Measurements from ENCODE around the gene SLC9C1.
A peak's percentile ranks its signal among the peaks of the same experiment; 100 is the strongest.

The SLC9C1 gene

GRCh38 chr3:112293368-112294321 lies at the start of gene SLC9C1:
Gene SLC9C1, minus strand, starts transcription at chr3:112294216. Its CDS starts 7,425 bp downstream, at chr3:112286791.
- DNase-seq = peak; percentile 41 to 67

- no peak for DNase-seq
Observed at GRCh38 chr3:112341386-112341785, 47.4 kb upstream of the SLC9C1 start.

GRCh38 chr3:112339609-112340008 lies 45.6 kb upstream of the SLC9C1 start:
- no peak for DNase-seq

DNA sequence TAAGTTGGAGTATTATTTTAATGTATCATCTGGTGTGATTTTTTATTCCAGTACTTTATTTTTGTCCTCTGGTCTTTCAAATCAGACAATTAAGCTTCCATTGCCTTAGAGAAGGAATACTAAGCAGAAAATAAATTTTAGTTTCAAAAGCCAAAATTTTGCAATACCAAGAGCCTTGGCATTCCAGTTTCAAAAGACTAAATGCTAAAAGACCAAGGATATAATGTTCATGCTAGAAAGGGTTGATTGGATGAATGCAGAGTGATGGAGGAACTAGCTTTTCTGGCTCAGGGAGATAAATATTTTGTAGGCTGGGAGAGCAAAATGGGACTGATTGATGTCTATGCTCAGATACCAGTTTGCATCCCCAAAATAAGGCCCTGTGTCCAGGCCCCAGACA lies 45.1 kb upstream of the SLC9C1 start:
- no peak for DNase-seq

DNA sequence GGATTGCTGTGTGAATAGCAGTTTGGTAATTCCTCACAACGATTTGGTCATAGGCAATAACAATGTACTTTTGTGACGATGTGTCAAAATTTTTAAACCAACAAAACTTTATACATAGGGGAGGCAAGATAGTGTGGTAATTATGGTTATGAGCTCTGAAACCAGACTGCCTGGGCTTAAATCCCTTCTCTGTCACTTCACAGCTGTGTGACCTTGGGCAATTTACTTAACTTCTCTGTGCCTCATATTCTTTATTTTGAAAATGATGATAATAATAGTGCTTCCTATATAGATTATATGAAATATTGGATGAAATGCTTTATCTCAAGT lies 44.7 kb upstream of the SLC9C1 start:
- DNase-seq = no peak

GRCh38 chr3:112338021-112338726 lies 44.2 kb upstream of the SLC9C1 start:
- DNase-seq = no peak

DNA sequence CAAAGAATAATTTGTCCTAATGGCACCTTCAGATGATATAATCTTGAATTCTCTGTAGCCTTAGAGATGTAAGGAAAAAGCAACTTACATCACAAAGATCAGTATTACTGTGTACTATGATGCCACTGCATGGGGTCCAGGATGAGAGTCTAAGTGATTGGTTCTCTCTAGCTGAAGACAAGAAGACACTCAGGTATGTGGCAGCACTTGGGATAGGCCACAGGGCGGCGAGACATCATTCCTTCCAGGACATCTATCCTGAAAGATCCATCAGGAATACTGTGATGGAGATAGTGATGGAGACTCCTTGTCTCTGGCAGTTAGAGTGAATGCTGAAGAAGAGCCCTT lies 41.4 kb upstream of the SLC9C1 start:
- DNase-seq = no peak

DNA sequence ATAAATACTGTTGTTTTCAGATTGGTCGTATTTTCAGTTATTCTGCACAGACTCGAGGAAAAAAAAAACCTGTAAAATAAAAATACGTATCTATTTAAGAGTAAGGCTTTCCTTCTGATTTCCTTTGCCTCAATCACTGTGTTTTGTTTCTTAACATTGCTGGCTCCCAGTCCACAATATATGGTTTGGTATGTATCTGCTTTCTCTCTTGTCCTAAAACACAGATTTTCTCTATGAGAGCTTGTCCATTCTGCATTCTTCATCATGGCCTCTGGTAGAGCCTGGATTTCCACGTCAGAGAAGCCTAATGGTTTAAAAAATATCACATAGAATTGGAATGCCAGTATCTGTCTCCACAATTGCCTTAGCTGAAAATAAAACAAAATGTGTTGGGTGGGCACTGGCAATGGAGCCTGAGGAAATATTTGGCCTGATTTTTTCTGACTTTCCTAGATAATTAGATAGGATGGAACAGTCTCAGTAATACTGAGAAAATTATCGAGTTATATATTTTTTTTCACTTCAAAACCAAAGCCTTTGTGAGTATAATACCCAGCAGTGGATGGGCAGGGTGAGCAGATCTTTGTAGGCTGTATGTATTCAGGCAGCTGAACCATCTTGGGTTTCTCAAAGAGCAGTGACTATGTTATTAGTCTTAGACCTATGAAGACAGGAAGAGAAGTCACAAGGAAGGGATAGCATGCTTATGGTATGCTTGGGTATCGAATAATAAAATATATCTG lies 40.8 kb upstream of the SLC9C1 start:
- DNase-seq = no peak

DNA sequence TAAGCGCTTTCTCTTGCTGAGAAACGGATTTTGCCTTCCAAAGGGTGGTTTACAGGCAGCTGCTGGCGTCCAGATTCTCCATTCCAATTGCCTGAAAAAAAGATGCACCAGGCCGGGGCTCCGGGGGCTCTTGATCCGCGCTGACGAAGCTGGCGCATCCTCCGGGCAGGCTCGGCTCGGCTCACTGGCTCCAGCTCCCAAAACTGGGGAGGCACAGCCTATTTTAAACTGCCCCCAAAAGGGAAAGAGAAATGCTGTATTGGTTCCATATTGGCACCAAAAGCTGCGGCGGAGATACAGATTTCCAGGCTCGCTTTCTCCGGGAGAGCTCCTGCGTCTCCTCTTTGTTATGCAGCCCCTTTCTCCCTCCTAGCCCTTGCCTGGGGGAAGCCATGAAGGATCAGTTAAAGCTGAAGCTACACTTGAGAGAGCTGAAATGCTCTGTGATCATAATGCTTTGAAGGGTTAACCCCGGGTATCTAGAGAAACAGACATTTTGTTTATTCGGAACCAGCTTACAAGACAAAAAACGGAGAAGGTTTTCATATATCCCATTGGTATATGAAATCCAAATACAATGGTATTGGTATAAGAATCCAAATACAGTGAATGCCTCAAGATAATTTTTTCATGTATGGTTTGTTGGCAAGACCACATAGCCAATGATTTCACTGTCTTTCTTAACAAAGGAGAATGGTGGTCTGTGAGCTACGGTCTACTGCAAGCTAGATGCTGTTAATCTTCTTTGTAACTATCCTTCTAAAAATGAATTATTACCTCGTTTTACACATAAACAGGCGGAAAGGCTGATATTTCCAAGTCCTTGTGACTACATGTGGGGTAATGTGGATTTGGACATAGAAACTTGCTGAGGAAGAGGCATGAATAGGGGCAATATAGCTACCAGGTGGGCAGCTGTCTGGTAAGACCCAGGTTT lies 39.6 kb upstream of the SLC9C1 start:
- DNase-seq = peak in 1 of 2 donors; percentile 14

DNA sequence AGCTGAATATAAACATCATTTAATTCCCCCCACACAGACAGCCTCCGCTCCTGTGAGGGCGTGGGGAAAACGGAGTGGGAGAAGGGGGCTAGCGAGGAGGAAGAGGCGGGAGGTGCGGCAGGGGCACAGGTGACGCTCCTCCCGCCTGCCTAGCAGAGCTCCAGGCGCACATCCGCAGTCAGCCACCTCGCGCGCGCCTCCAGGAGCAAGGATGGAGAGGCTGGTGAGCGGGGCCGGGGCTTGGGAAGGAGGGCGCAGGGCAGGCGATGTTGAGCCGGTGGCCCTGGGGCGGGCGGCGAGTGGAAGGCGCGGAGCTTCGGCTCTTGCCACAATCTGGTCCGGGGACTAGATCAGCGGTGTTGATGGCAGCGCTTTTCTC lies 39.0 kb upstream of the SLC9C1 start, which contains the start of gene CD200:
Gene CD200 (plus strand): TSS at position 155 of the 379 bp plus-strand sequence. CDS start 57 bp downstream, at position 212.
- DNase-seq = peak; percentile 32 to 38

DNA sequence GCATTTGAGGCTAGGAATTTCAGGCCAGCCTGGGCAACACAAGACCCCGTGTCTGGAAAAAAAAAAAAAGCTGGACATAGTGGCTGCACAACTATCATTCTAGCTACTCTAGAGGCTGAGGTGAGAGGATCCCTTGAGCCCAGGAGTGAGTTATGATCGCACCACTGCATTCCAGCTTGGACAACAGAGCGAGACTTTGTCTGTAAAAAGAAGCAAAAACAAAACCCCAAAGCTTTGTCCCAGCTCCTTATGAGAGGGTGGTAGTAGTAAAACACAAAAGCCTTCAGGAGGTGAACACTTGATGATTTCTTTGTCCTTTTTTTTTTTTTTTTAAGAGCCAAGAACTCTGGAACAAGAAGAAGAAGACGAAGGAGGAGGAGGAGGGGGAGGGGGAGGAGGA lies 37.8 kb upstream of the SLC9C1 start:
- DNase-seq = no peak

GRCh38 chr3:112327371-112327951 lies 33.4 kb upstream of the SLC9C1 start:
- peak; percentile 40 to 77 for DNase-seq

- no peak for DNase-seq
Observed at GRCh38 chr3:112321867-112322652, 28.0 kb upstream of the SLC9C1 start.

DNA sequence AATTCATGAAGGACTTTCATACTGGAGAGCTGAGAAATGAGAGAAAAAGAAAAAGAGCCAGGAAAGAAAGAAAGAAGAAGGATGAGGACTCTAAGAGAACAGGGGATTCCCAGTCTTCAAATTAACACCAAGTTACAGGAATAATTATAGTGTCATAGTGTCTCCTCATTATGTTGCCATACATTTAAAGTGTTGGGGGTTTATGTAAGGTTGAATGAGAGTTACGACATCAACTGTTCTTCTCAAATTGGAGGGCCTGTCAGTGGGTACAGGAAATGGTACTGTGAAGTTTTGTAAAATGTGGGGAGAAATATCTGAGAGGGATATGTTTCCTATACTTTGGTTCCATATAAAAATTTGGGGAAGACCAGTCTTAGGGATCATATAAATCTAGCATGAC lies 26.7 kb upstream of the SLC9C1 start:
- no peak for DNase-seq

GRCh38 chr3:112319516-112320276 lies 25.7 kb upstream of the SLC9C1 start:
- no peak for DNase-seq

GRCh38 chr3:112315791-112316190 lies 21.8 kb upstream of the SLC9C1 start:
- DNase-seq = no peak

- DNase-seq = no peak
Observed at GRCh38 chr3:112314649-112315048, 20.6 kb upstream of the SLC9C1 start.

- no peak for DNase-seq
Observed at GRCh38 chr3:112308151-112308911, 14.3 kb upstream of the SLC9C1 start.

- no peak for DNase-seq
Observed at GRCh38 chr3:112307557-112307956, 13.5 kb upstream of the SLC9C1 start.

Data from CD4-positive, alpha-beta T cell treated with Interleukin-4 for 1 hour (primary cell).